H1 (cell line): ENCODE results near the gene NDUFAF8.

Experiments
- JUND ChIP-seq: IDR thresholded peaks from 2 replicates; pipeline ENCODE4 v1.6.1; 2011; ENCODE audit warnings: mild to moderate bottlenecking, improper control_type of control experiment, low read length
- SRF ChIP-seq: IDR thresholded peaks from 2 replicates; pipeline ENCODE4 v1.6.1; 2011; ENCODE audit warnings: mild to moderate bottlenecking, low read depth, low read length, moderate library complexity

- TF ChIP-seq SRF (no peak), JUND (no peak)
These were observed 26.5 kb downstream of the NDUFAF8 start for GRCh38 chr17:81265576-81265975.
